Activated CD4-positive, alpha-beta memory T cell treated with anti-CD3 and anti-CD28 coated beads for 36 hours (primary cell): ENCODE results near the gene RAVER1. TPM values are rescaled to one million over a fixed set of nuclear protein-coding genes. Genes with fewer than 3 reads are reported as not detected.

Experiments
- CTCF ChIA-PET: fragments of 350-600 bp; sonication (Branson Sonifier 250); formaldehyde crosslinking; loops from one replicate; lab custom pipeline; 2021; ENCODE audit warnings: antibody characterized with exemption, inconsistent platforms; lab: Charles Lee
- POLR2A ChIA-PET: fragments of 350-600 bp; sonication (Branson Sonifier 250); formaldehyde crosslinking; loops from one replicate; lab custom pipeline; 2021; ENCODE audit warnings: antibody characterized with exemption; lab: Charles Lee
- DNase-seq: peaks from one replicate; pipeline ENCODE4 v3.0.0-alpha.2; 2020
- H3K27ac Mint-ChIP-seq: one replicate; pipeline ENCODE4 v1.8.0; 2021; ENCODE audit warnings: mixed read lengths
- H3K27me3 Mint-ChIP-seq: one replicate; pipeline ENCODE4 v1.8.0; 2021; ENCODE audit warnings: mixed read lengths
- H3K36me3 Mint-ChIP-seq: one replicate; pipeline ENCODE4 v1.8.0; 2021; ENCODE audit warnings: mixed read lengths
- H3K4me1 Mint-ChIP-seq: one replicate; pipeline ENCODE4 v1.8.0; 2021; ENCODE audit warnings: low read depth, mixed read lengths
- H3K4me3 Mint-ChIP-seq: one replicate; pipeline ENCODE4 v1.8.0; 2021; ENCODE audit warnings: mild to moderate bottlenecking, mixed read lengths
- H3K9me3 Mint-ChIP-seq: one replicate; pipeline ENCODE4 v1.8.0; 2021; ENCODE audit warnings: mixed read lengths
- intact Hi-C: fragments of 100-400 bp; cut with micrococcal nuclease; formaldehyde crosslinking; loops from one replicate; pipeline ENCODE4 v1.15.1; 2023
- total RNA-seq, 2 experiments: library from RNA; stranded (reverse); gene quantifications; one replicate each; pipeline ENCODE4 v1.2.3, GENCODE V29; 2021

Gene RAVER1
- total RNA-seq, 2 experiments from 2014 or later = 81.5 to 85.0 TPM

- intact Hi-C loops = no loop called here
- Mint-ChIP-seq H3K4me1 (peaks cover 19% of the 10 kb centered on the region), H3K4me3 (no peak overlapping the region), H3K27me3 (no peaks in the 10 kb centered on the region), H3K36me3 (peaks cover 34% of the 10 kb centered on the region), H3K9me3 (no peaks in the 10 kb centered on the region), H3K27ac (no peak overlapping the region)
- POLR2A ChIA-PET = no interaction called here
- DNase-seq = no peak
- CTCF ChIA-PET = interaction anchor here (1.2 kb wide), 1 partner anchor 61 kb away, joined by 3 read pairs; no protein-coding TSS in a partner anchor
Measured at GRCh38 chr19:10327793-10328192, 5.5 kb downstream of the RAVER1 start.

DNA sequence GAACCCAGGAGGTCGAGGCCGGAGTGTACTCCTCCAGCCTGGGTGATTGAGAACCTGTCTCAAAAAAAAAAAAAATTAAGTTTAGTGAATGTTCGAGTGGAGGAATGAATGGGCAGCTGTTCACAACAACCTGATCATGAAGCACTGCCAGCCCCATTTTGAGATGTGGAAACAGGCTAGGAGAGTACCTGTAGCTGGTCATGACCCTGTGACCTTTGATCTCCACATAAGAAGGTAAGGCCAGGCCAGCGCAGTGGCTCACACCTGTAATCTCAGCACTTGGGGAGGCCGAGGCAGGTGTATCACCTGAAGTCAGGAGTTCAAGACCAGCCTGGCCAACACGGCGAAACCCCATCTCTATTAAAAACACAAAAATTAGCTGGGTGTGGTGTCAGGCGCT, 7.6 kb downstream of the RAVER1 start:
- CTCF ChIA-PET = interaction anchor here (1.1 to 1.2 kb wide), 2 partner anchors 56 to 63 kb away, joined by 3 to 4 read pairs; no protein-coding TSS in a partner anchor
- H3K9me3 Mint-ChIP-seq = no peaks in the 10 kb centered on the region
- H3K4me3 Mint-ChIP-seq = no peak overlapping the region
- H3K36me3 Mint-ChIP-seq = peaks cover 32% of the 10 kb centered on the region
- H3K4me1 Mint-ChIP-seq = peaks cover 8% of the 10 kb centered on the region
- POLR2A ChIA-PET = no interaction called here
- H3K27ac Mint-ChIP-seq = no peak overlapping the region
- no peaks in the 10 kb centered on the region for H3K27me3 Mint-ChIP-seq
- no peak for DNase-seq
- intact Hi-C loops = no loop called here

DNA sequence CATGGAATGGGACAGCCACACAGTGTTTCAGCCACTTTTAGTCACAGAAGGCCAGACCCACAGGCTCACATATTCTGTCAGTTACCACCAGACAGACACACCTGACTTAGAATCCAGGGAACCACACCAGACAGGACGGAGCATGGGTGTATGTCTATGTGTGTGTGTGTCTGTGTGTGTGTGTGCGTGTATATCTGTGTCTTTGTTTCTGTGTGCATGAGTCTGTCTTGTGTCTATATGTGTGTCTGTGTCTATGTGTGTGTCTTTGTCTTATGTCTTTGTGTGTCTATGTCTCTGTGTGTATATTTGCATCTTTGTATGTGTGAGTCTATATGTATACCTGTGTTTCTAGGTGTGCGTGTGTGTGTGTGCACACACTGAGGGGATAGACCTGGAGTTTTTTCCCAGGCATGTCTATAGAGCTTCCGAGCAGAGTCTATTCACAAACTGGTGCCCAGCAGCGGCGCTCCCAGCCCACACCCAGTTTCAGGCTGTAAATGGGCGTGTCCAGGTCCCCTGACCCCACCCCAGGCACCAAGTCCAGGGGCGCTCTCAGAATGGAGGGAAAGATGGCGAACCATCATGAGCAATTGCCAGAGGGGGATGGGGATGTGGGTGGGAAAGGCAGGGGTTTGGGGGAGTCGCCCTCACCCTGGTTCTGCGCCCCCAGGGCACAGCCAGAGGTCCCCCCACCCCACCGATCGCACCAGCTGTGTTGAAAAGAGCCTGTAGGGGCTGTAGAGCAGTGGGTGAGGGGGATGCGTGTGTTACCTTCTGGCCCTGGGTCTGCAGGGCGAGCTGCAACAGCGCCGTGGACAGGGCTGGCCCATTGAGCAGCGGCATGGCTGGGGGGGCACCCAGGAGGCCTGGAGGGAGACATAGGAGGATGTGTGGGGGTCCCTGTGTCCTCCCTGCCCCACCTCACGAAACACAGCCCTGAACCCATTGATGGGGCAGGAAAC, 11.2 kb downstream of the RAVER1 start:
- H3K9me3 Mint-ChIP-seq = no peaks in the 10 kb centered on the region
- no peak for DNase-seq
- H3K36me3 Mint-ChIP-seq = peaks cover 22% of the 10 kb centered on the region
- POLR2A ChIA-PET = no interaction called here
- H3K27me3 Mint-ChIP-seq = no peaks in the 10 kb centered on the region
- intact Hi-C loops = no loop called here
- H3K4me3 Mint-ChIP-seq = no peak overlapping the region
- H3K4me1 Mint-ChIP-seq = no peaks in the 10 kb centered on the region
- CTCF ChIA-PET = interaction anchor here (1.4 to 1.6 kb wide), 2 partner anchors 63 to 66 kb away, joined by 4 read pairs; no protein-coding TSS in a partner anchor
- H3K27ac Mint-ChIP-seq = no peak overlapping the region

DNA sequence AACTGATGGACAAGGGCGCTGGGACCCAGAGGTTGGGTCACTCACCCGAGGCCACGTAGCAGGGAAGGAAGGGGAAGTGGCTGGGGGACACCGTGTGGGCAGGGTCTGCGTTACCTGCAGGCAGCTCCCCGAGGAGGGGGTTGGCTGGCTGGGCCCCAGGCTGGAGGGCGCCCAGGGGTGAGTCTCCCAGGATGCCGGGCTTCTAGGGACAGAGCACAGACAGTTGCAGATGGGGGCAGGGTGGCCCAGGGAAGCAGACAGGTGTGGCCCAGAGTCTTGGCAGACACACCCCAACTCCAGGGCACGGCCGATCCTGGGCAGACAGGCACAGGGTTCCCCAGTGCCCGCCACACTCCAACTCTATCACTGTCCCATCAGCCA, 11.9 kb downstream of the RAVER1 start:
- H3K4me1 Mint-ChIP-seq = peaks cover under 1% of the 10 kb centered on the region
- H3K27ac Mint-ChIP-seq = no peak overlapping the region
- H3K9me3 Mint-ChIP-seq = no peaks in the 10 kb centered on the region
- DNase-seq = no peak
- intact Hi-C loops = no loop called here
- POLR2A ChIA-PET = no interaction called here
- peaks cover 21% of the 10 kb centered on the region for H3K36me3 Mint-ChIP-seq
- CTCF ChIA-PET = interaction anchor here (1.6 kb wide), 1 partner anchor 62 kb away, joined by 4 read pairs; no protein-coding TSS in a partner anchor
- H3K27me3 Mint-ChIP-seq = no peaks in the 10 kb centered on the region
- H3K4me3 Mint-ChIP-seq = no peak overlapping the region

GRCh38 chr19:10320602-10321416, 12.5 kb downstream of the RAVER1 start:
- ChIA-PET CTCF (interaction anchor here (1.6 kb wide), 1 partner anchor 62 kb away, joined by 4 read pairs; no protein-coding TSS in a partner anchor), POLR2A (interaction anchor here (0.7 kb wide), 1 partner anchor 53 kb away, joined by 4 read pairs; no protein-coding TSS in a partner anchor)
- DNase-seq = no peak
- Mint-ChIP-seq H3K4me3 (no peak overlapping the region), H3K9me3 (no peaks in the 10 kb centered on the region), H3K4me1 (peaks cover 6% of the 10 kb centered on the region), H3K36me3 (peaks cover 25% of the 10 kb centered on the region), H3K27ac (no peak overlapping the region), H3K27me3 (no peaks in the 10 kb centered on the region)
- intact Hi-C loops = no loop called here

DNA sequence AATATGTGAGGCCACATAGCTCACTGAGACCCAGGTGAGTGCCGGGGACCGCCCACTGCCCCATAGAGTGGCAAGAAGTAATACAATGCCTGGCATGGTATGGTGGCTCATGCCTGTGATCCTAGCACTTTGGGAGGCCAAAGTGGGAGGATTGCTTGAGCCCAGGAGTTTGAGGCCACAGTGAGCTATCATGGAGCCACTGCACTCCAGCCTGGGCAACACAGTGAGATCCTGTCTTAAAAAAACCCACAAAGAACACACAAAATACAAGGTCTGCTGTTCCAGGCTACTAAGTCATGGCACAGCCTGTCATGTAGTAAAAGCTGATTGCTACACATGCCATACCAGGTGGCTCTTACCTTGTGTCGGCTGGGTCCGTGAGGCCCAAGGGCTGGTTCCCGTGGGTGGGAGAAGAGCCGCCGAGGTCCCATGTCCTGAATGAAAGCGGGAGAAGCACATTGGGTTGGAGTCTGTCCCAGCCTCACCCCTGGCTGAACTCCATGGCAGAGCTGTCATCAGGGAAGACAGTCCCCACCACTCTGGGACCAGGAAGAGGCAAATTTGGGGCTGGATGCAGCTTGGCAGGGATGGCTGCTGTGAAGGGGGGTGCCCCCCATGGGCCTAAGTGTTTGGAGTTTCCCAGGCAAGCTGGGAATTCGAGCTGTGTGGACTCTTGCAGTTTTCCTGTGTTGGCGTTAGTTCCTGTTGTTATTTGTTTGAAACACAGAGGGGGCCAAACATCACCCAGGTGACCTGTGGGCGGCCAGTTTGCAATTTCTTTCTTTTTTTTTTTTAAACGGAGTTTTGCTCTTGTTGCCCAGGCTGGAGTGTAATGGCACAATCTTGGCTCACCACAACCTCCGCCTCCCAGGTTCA, 14.3 kb downstream of the RAVER1 start:
- ChIA-PET CTCF (interaction anchor here (0.6 to 1.1 kb wide), 2 partner anchors 29 to 32 kb away, joined by 3 read pairs; partner anchors contain the start of genes ICAM4 and ICAM5), POLR2A (no interaction called here)
- intact Hi-C loops = no loop called here
- peaks cover 17% of the 10 kb centered on the region for H3K4me1 Mint-ChIP-seq
- peaks cover 23% of the 10 kb centered on the region for H3K36me3 Mint-ChIP-seq
- no peaks in the 10 kb centered on the region for H3K27me3 Mint-ChIP-seq
- DNase-seq = no peak
- no peak overlapping the region for H3K27ac Mint-ChIP-seq
- H3K4me3 Mint-ChIP-seq = no peak overlapping the region
- H3K9me3 Mint-ChIP-seq = no peaks in the 10 kb centered on the region

- Mint-ChIP-seq H3K4me3 (no peak overlapping the region), H3K27ac (no peak overlapping the region), H3K36me3 (peaks cover 20% of the 10 kb centered on the region), H3K4me1 (peaks cover 17% of the 10 kb centered on the region), H3K9me3 (no peaks in the 10 kb centered on the region), H3K27me3 (no peaks in the 10 kb centered on the region)
- CTCF ChIA-PET = interaction anchor here (0.7 to 1.8 kb wide), 3 partner anchors 31 to 92 kb away, joined by 3 to 4 read pairs (median 3); partner anchors contain the start of gene ICAM4
- no peak for DNase-seq
- POLR2A ChIA-PET = no interaction called here
- intact Hi-C loops = loop anchor here (2.0 kb wide), 1 partner anchor 15 kb away; the partner anchor contains the start of gene RAVER1
Measured at GRCh38 chr19:10317857-10318462, 15.4 kb downstream of the RAVER1 start.

- CTCF ChIA-PET = interaction anchor here (0.7 to 1.8 kb wide), 2 partner anchors 57 to 92 kb away, joined by 3 to 4 read pairs; no protein-coding TSS in a partner anchor
Measured at GRCh38 chr19:10317045-10317856, 16.1 kb downstream of the RAVER1 start.

GRCh38 chr19:10316229-10317044, 16.9 kb downstream of the RAVER1 start:
- peaks cover 16% of the 10 kb centered on the region for H3K36me3 Mint-ChIP-seq
- H3K9me3 Mint-ChIP-seq = no peaks in the 10 kb centered on the region
- DNase-seq = no peak
- intact Hi-C loops = loop anchor here (2.0 kb wide), 1 partner anchor 16 kb away; the partner anchor contains the start of gene RAVER1
- ChIA-PET POLR2A (interaction anchor here (0.5 to 1.2 kb wide), 2 partner anchors 17 to 890 kb away, joined by 4 read pairs; partner anchors contain the start of gene RAVER1), CTCF (interaction anchor here (1.8 kb wide), 1 partner anchor 56 kb away, joined by 4 read pairs; no protein-coding TSS in a partner anchor)
- H3K27ac Mint-ChIP-seq = peak overlapping the region; percentile 79
- peaks cover 17% of the 10 kb centered on the region for H3K4me1 Mint-ChIP-seq
- H3K4me3 Mint-ChIP-seq = peak overlapping the region; percentile 82
- H3K27me3 Mint-ChIP-seq = no peaks in the 10 kb centered on the region

More at GRCh38 chr19:10317045-10317856, 16.1 kb downstream of the RAVER1 start:
- intact Hi-C loops = loop anchor here (2.0 kb wide), 1 partner anchor 16 kb away; the partner anchor contains the start of gene RAVER1
- Mint-ChIP-seq H3K27ac (peak overlapping the region; percentile 33), H3K4me1 (peaks cover 17% of the 10 kb centered on the region), H3K36me3 (peaks cover 20% of the 10 kb centered on the region), H3K4me3 (no peak overlapping the region), H3K27me3 (no peaks in the 10 kb centered on the region), H3K9me3 (no peaks in the 10 kb centered on the region)
- no peak for DNase-seq
- POLR2A ChIA-PET = interaction anchor here (0.5 to 1.2 kb wide), 2 partner anchors 16 to 889 kb away, joined by 4 read pairs; partner anchors contain the start of gene RAVER1
